K562 (cell line): ENCODE results near the gene CYP2W1. TPM values are rescaled to one million over a fixed set of nuclear protein-coding genes. Genes with fewer than 3 reads are reported as not detected.
A peak's percentile ranks its signal among the peaks of the same experiment; 100 is the strongest.

Experiments used
- ATAC-seq: fragments of 200-7000 bp; cut with Tn5 transposase; 3 replicates; pipeline ENCODE4 v1.9.1; 2020; ENCODE audit warnings: moderate library complexity
- BruUV-seq: library from RNA; stranded (reverse); fragments of 400-500 nt; replicated peaks from 2 replicates; lab custom pipeline; 2021; lab: Mats Ljungman, UMichigan
- CTCF ChIA-PET: fragments of 300-600 bp; formaldehyde crosslinking; extraction: SDS; loops from one replicate; lab custom pipeline; 2021; ENCODE audit warnings: low intra/inter-chr PET ratio; lab: Yijun Ruan, JAX
- POLR2A ChIA-PET: fragments of 300-600, 350-650 bp; sonication (Branson Sonifier 250); formaldehyde crosslinking; extraction: SDS; loops from one replicate; lab custom pipeline; 2021; ENCODE audit warnings: antibody characterized with exemption, inconsistent platforms; lab: Yijun Ruan, JAX
- DNase-seq, 4 experiments: peaks; one replicate each; pipeline versions ENCODE4 v3.0.0 to v3.0.0-alpha.2; 2011 to 2018; ENCODE audit warnings: low spot score in 3 of 4, mixed read lengths in 3 of 4; ENCODE audit errors: extremely low read depth in 1 of 4
- FAIRE-seq: peaks from 2 replicates; lab custom pipeline; 2011; peaks lifted over from hg19 to GRCh38; lab: Jason Lieb, UNC
- H2AFZ ChIP-seq: 2 replicates; pipeline ENCODE4 v1.6.0; 2011; ENCODE audit warnings: low read depth, low read length, control low read depth, inconsistent platforms
- H3K27ac ChIP-seq: fragments of 200-600 bp; 3 replicates; pipeline ENCODE4 v1.8.0; 2011; ENCODE audit warnings: low read depth, mild to moderate bottlenecking, control low read depth, inconsistent platforms, low read length, moderate library complexity, mixed read lengths; ENCODE audit errors: extremely low read depth
- H3K27me3 ChIP-seq, 2 experiments: fragments of 300-600 bp in 1 of 2; 2 replicates in 1 of 2; 3 replicates in 1 of 2; pipeline versions ENCODE4 v1.6.0 to v1.8.0; 2011; ENCODE audit warnings: inconsistent platforms in 2 of 2, low read length in 2 of 2, mild to moderate bottlenecking in 1 of 2, mixed read lengths in 1 of 2, moderate library complexity in 1 of 2; ENCODE audit not compliant: control insufficient read depth in 2 of 2, insufficient read depth in 2 of 2
- H3K36me3 ChIP-seq: fragments of 300-600 bp; 3 replicates; pipeline ENCODE4 v1.8.0; 2011; ENCODE audit warnings: mild to moderate bottlenecking, low read length, inconsistent platforms; ENCODE audit not compliant: control insufficient read depth, insufficient read depth
- H3K4me1 ChIP-seq, 2 experiments: fragments of 200-600 bp in 1 of 2; replicated peaks in 1 of 2; 2 replicates in 1 of 2; 3 replicates in 1 of 2; pipeline versions ENCODE4 v1.5.1 to v1.8.0; 2011; ENCODE audit warnings: inconsistent platforms in 2 of 2, low read length in 2 of 2, mild to moderate bottlenecking in 1 of 2, mixed read lengths in 1 of 2, moderate library complexity in 1 of 2; ENCODE audit not compliant: control insufficient read depth in 2 of 2, insufficient read depth in 2 of 2
- H3K4me2 ChIP-seq: 2 replicates; pipeline ENCODE4 v1.6.1; 2011; ENCODE audit warnings: low read length, control low read depth, inconsistent platforms, mixed read lengths; ENCODE audit not compliant: insufficient read depth
- H3K4me3 ChIP-seq: fragments of 200-600 bp; sonication (generic), shearing (Covaris generic); 2 replicates; pipeline ENCODE4 v1.5.1; 2016; ENCODE audit warnings: control low read depth, inconsistent platforms
- H3K79me2 ChIP-seq: fragments of 200-600 bp; 3 replicates; pipeline ENCODE4 v1.8.0; 2011; ENCODE audit warnings: low read length, inconsistent platforms; ENCODE audit not compliant: control insufficient read depth, insufficient read depth
- H3K9ac ChIP-seq, 2 experiments: 2 replicates each; pipeline versions ENCODE4 v1.6.0 to v1.6.1; 2011; ENCODE audit warnings: low read depth in 2 of 2, low read length in 2 of 2, control low read depth in 1 of 2, inconsistent platforms in 1 of 2, mild to moderate bottlenecking in 1 of 2, mixed read lengths in 1 of 2; ENCODE audit not compliant: insufficient read depth in 1 of 2
- H3K9me1 ChIP-seq: one replicate; pipeline ENCODE4 v1.6.0; 2011; ENCODE audit warnings: inconsistent platforms, mild to moderate bottlenecking, low read length, moderate library complexity; ENCODE audit not compliant: control insufficient read depth, insufficient read depth
- H3K9me3 ChIP-seq: replicated peaks from 2 replicates; pipeline ENCODE4 v1.5.1; 2011; ENCODE audit warnings: low read depth, low read length, inconsistent platforms; ENCODE audit not compliant: control insufficient read depth, insufficient read depth
- H4K20me1 ChIP-seq: replicated peaks from 2 replicates; pipeline ENCODE4 v1.6.1; 2011; ENCODE audit warnings: low read length, inconsistent platforms, mixed read lengths; ENCODE audit not compliant: control insufficient read depth, insufficient read depth
- DPF2 ChIP-seq: fragments of 450-650 bp; IDR thresholded peaks from 2 replicates; pipeline ENCODE4 v1.6.1; 2016
- GMEB1 ChIP-seq: fragments of 250-450 bp; sonication (Bioruptor Pico); IDR thresholded peaks from 2 replicates; pipeline ENCODE4 v1.4.0; 2020; ENCODE audit warnings: mild to moderate bottlenecking
- RAD21 ChIP-seq, 2 experiments: fragments of 250-450 bp in 1 of 2; fragments of 450-650 bp in 1 of 2; sonication (Bioruptor Pico) in 1 of 2; formaldehyde crosslinking in 1 of 2; IDR thresholded peaks in 1 of 2; conservative IDR thresholded peaks in 1 of 2; 2 replicates each; pipeline versions ENCODE4 v1.4.0 to v1.8.0; 2020 to 2022; ENCODE audit warnings: mild to moderate bottlenecking in 2 of 2, moderate library complexity in 1 of 2
- WGBS: fragments of 100-300 bp; shearing (Covaris generic); methylation state at CpG from one replicate; pipeline ENCODE4 v1.1.6; 2016; ENCODE audit warnings: low coverage, mixed read lengths; ENCODE audit not compliant: insufficient coverage; ENCODE audit errors: missing lambda C conversion rate; 5-methylcytosine and 5-hydroxymethylcytosine counted together
- in situ Hi-C: fragments of 300-500 bp; cut with MboI; formaldehyde crosslinking; loops from 4 replicates; pipeline ENCODE4 v1.15.0; 2018; ENCODE audit warnings: inconsistent platforms, mixed read lengths
- intact Hi-C: fragments of 100-400 bp; cut with micrococcal nuclease; formaldehyde crosslinking; loops from 2 replicates; pipeline ENCODE4 v1.14.2; 2022
- polyA plus RNA-seq, 8 experiments: library from polyadenylated mRNA; depleted of rRNA in 4 of 8; stranded (reverse) in 5 of 8; unstranded in 3 of 8; fragments of >200 nt; fragmentation: Nextera tagmentation in 2 of 8; fragmentation: Illumina TruSeq in 1 of 8; extraction: Ambion mirVana in 2 of 8; extraction: Trizol in 1 of 8; gene quantifications; 2 replicates each; pipeline versions ENCODE4 v1.2.1 to v1.2.3, GENCODE V29; 2011 to 2014; ENCODE audit warnings: inconsistent platforms in 1 of 8, missing spikeins in 1 of 8
- total RNA-seq, 7 experiments: library from RNA; depleted of rRNA in 6 of 7; stranded (reverse); fragments of >200 nt in 6 of 7; fragmentation: Illumina TruSeq in 2 of 7; extraction: Trizol in 2 of 7; gene quantifications; 2 replicates each; pipeline versions ENCODE4 v1.2.1 to v1.2.3, GENCODE V29; 2011 to 2021; ENCODE audit warnings: low replicate concordance in 1 of 7

The CYP2W1 gene
- total and polyA plus RNA-seq, 9 of the 15 experiments (the other 6 are each of a cell fraction or from before 2014, with no cell fraction given), result not detected

- no TSS peak for BruUV-seq
- H3K79me2 ChIP-seq, result peaks cover 46% of the 10 kb centered on the region
- FAIRE-seq (peak; percentile 79), DNase-seq (no peak), ATAC-seq (peak; percentile 30; the same call in 1 of the 3 replicates)
- peak overlapping the region in 1 of 2 experiments; percentile 98; a peak in 3 of 4 replicates for H3K9ac ChIP-seq
- WGBS, result 27% methylated on average over 6 of the region's 7 CpGs
- H3K27me3 ChIP-seq, result peaks cover 5 to 7% of the 10 kb centered on the region in 2 experiments; a peak in 3 of 5 replicates
- no peak overlapping the region; the same call in 2 of the 3 replicates for H3K27ac ChIP-seq
- no peaks in the 10 kb centered on the region; the same call in 1 of the 2 replicates for H3K9me3 ChIP-seq
- peaks cover 41% of the 10 kb centered on the region for H3K36me3 ChIP-seq
- intact Hi-C loops, result no loop called here
- no peaks in the 10 kb centered on the region; the same call in 1 of the 2 replicates for H4K20me1 ChIP-seq
- H3K4me3 ChIP-seq, result peak overlapping the region; percentile 100
- CTCF ChIA-PET, result interaction anchor here (0.7 kb wide), 1 partner anchor 17 kb away, joined by 3 read pairs; no protein-coding TSS in a partner anchor
- H3K4me2 ChIP-seq, result peak overlapping the region; percentile 92
- POLR2A ChIA-PET, result interaction anchor here (0.6 to 2.2 kb wide), 5 partner anchors 8 to 211 kb away, joined by 3 to 9 read pairs (median 5); no protein-coding TSS in a partner anchor
- no peaks in the 10 kb centered on the region for H3K9me1 ChIP-seq
- TF ChIP-seq RAD21 (CRISPR knock-in tag; conservative IDR thresholded peaks at IDR 0.05 in 1 of 2, IDR thresholded peaks at IDR 0.05 in 1 of 2) (no peak), GMEB1 (CRISPR knock-in tag) (no peak), DPF2 (0 out of 2 replicates have a peak, but pooled peaks have one; percentile 6)
- in situ Hi-C loops, result no loop called here
- no peak overlapping the region for H2AFZ ChIP-seq
- H3K4me1 ChIP-seq, result peaks cover 7 to 25% of the 10 kb centered on the region in 2 experiments; a peak in 4 of 5 replicates
These were observed 8.8 kb upstream of the CYP2W1 start for GRCh38 chr7:974172-974571.
